HG03520 (cell line): ENCODE data around the gene PFDN2.
A peak's percentile ranks its signal among the peaks of the same experiment; 100 is the strongest.

Experiments used
- ATAC-seq: cut with Tn5 transposase; IDR thresholded peaks from one replicate; pipeline ENCODE4 v1.9.1; 2021; ENCODE audit warnings: mild to moderate bottlenecking, moderate library complexity; ENCODE audit not compliant: unreplicated experiment

PFDN2 gene, protein sequence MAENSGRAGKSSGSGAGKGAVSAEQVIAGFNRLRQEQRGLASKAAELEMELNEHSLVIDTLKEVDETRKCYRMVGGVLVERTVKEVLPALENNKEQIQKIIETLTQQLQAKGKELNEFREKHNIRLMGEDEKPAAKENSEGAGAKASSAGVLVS

DNA sequence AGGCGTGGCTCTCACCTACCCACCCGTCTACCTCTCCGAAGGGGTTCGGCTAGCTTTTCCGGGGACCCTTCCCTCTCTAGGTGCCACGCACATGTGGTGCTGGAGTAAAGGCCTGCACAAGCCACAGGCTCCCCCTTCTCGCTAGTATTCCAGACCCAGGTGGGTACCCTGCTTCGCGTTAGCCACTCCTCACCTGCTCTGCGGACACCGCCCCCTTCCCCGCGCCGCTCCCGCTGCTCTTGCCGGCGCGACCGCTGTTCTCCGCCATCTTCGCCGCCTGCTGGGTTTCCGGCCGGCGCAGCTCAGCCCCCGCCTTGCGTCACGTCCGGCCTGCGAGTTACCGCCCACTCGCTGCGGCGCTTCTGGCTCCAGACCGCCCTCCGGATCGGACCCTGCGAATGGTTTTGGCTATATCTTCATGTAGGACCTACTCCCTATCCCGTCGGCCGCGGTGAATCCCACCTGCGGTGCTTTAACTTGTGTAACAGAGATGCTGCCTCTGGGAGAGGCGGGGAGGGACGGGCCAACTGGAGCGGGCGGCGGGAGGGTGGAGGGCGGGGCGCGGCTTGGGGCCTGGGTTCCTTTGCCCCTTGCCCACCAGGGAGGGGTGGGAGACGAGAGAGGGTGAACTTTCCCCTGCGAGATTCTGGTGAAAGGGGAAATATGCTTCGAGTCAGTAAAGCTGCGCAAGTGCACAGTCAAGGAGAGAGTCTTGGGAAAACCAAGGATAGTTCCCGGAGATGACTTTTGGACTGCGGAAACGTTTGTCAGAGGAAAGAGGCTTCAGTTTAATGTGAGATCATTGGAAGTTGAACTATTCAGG, at the start of gene PFDN2, which contains the start of gene NIT1:
Gene PFDN2 (minus strand): TSS at position 279 of the 823 bp plus-strand sequence. CDS start 11 bp downstream, at position 268.
Gene NIT1 (plus strand): TSS at position 347 of the 823 bp plus-strand sequence. CDS start 72 bp downstream, at position 419.
- peak; percentile 60 for ATAC-seq

DNA sequence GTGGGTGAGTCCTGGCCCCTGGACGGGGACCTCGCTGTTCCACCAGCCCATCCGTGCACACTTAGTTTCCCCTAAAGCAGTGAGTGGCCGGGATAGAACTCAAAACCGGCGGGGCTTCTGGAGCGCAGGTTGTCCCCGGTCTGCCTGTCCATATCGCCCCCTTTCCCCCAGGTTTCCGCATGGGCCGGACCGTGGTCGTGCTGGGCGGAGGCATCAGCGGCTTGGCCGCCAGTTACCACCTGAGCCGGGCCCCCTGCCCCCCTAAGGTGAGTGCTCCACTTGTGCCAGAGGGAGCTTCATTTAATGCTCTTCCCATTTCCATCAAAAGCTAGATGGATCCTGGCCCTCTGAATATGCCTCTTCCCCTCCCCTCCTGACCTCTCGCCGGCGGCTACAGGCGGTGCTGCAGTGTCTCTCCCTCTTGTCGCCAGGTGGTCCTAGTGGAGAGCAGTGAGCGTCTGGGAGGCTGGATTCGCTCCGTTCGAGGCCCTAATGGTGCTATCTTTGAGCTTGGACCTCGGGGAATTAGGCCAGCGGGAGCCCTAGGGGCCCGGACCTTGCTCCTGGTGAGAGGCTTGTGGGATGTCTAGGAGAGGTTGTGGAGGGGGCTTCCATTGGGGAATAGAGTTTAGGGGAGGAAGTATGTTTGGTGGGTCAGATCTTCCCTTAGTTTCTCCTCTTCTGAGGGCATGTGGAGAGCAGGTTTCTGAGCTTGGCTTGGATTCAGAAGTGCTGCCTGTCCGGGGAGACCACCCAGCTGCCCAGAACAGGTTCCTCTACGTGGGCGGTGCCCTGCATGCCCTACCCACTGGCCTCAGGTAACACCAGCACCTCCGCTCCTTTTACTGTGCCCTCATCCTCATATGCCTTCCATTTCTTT, 49.1 kb upstream of the PFDN2 start:
- no peak for ATAC-seq

DNA sequence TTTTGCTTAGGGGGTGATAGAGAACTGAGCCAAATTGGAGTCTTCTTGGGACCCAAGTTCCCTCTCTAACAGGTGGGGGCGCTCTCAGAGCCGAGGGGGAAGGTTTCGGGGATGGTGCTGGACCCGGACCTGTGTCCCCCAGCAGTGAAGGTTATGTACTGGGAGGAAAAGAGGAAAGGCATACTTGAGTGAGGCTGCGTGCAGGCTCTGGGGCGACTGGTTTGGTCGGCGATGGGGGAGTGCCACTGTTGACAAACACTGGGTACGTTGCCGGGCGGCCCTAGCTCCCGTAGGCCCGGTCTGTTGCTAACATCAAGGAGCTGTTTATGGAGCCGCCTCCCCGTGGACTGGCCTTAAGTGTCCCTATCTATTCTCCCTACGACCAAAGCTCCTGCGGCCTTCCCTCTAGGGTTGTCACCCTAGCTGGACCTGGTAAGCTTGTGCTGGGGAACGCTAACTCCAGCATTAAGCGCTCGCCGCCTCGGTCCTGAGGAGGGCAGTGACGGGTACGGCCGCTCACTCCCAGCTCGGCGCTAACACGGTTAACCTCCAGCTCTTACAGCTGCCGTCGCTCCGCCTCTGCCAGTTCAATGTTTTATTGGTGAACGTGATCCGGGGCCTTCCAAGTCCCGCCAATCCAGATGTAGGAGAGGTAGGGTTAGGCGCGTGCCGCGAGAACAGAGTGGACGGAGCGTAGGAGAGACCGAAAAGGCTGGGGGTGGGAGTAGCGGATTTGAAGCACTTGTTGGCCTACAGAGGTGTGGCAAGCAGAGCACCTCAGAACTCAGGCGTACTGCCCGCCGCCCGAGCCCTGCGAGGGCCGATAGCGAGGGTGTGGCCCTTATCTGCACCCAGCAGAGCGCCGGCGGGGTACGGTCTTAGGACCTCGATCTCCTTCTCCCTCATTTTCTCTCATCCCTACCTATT, 48.2 kb upstream of the PFDN2 start, which contains the start of gene PPOX:
Gene PPOX (plus strand): TSS at position 685 of the 927 bp plus-strand sequence. CDS start 422 bp downstream, outside the sequence.
- peak; percentile 87 for ATAC-seq

DNA sequence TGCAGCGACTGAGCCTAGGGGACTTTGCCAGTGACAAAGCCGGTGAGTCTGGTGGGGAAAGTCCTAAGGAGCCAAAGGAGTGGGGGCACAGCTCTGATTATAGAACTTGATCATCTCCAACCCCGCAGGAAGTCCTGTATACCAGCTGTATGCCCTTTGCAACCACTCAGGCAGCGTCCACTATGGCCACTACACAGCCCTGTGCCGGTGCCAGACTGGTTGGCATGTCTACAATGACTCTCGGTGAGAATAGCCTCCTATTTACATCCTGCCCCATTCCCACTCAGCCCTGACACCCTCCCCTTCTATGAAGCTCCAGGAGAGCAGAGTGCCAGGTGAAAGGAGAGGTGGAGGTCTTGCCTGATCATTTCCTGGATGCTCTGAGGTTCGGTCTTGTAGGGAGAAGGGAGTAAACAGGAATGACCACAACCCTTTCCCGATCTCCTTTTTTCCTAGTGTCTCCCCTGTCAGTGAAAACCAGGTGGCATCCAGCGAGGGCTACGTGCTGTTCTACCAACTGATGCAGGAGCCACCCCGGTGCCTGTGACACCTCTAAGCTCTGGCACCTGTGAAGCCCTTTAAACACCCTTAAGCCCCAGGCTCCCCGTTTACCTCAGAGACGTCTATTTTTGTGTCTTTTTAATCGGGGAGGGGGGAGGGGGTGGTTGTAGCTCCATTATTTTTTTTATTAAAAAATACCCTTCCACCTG, 47.2 kb upstream of the PFDN2 start:
- ATAC-seq = no peak

DNA sequence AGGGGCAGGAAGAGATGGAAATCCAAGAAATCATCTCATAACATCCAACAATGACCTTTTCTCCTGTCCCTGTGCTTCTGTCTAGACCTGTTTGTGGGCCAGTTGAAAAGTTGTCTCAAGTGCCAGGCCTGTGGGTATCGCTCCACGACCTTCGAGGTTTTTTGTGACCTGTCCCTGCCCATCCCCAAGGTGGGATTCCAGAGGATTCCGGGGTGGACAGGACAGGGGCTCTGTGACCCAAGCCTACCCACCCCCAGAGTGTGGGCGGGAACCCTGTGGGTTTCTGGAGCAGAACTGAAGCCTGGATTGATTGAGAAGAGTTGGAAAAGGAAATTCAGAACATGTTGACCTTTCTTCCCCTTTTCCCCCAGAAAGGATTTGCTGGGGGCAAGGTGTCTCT, 46.0 kb upstream of the PFDN2 start:
- no peak for ATAC-seq

DNA sequence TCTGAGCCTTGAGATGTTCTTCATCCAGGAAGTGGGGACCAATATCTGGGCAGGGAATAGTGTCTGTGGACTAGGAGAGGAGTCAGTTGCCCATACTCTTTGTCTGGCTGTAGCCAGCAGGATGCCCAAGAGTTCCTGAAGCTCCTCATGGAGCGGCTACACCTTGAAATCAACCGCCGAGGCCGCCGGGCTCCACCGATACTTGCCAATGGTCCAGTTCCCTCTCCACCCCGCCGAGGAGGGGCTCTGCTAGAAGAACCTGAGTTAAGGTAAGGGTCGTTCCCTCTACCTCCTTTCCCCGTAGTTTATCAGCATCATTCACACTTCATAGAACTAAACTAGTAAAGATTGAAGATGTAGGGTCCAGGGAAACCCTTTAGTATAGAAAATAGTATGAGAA, 45.0 kb upstream of the PFDN2 start:
- no peak for ATAC-seq

DNA sequence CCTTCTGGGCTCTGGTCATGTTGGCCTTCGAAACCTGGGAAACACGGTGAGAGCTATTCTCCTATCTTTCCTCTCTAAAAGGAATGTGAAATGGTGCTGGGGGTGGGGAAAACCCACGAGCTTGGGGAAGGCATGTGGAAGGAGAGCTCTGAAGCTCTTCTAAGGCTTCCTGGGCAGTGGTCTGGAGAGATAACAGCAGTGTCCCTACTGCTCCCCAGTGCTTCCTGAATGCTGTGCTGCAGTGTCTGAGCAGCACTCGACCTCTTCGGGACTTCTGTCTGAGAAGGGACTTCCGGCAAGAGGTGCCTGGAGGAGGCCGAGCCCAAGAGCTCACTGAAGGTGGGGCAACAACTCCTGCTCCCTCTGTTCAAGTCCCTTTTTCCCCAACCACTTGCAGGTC, 44.2 kb upstream of the PFDN2 start:
- ATAC-seq = no peak

DNA sequence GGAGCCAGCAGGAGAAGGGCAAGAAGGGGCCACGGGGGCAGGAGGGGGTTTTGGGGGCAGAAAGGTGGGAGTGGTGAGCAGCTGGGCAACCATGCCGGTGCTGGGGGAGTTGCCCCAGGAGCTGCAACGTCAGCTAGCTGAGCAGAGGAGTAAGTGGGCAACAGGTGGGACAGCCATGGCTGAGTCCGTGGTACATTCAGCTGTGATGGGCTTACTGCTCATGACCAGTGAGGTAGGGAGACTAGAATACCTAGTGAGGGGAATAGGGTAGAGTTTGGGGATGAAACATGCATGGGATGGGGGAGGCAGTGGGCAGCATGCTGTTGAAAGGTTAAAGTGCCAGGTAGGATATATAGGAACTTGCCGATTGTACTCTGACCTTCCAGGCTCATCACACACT, 43.8 kb upstream of the PFDN2 start:
- no peak for ATAC-seq

DNA sequence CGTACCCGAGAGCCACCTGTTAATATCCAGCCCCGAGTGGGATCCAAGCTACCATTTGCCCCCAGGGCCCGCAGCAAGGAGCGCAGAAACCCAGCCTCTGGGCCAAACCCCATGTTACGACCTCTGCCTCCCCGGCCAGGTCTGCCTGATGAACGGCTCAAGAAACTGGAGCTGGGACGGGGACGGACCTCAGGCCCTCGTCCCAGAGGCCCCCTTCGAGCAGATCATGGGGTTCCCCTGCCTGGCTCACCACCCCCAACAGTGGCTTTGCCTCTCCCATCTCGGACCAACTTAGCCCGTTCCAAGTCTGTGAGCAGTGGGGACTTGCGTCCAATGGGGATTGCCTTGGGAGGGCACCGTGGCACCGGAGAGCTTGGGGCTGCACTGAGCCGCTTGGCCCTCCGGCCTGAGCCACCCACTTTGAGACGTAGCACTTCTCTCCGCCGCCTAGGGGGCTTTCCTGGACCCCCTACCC, 42.9 kb upstream of the PFDN2 start:
- no peak for ATAC-seq

DNA sequence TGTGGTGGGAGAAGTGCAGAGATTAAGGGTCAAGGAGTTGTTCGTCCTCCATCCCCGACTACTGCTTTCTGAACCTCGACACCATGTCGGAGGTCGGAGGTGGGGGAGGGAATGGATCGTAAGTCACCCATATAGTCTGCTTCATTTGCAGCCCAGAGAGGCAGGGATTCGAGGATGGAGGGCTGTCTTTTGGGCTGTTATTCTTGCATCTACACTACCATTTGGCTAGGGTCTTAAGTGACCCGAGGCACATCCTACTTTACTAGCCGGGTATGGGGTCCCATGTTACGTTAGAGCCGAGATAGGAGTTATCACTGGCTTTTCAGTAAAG, 42.0 kb upstream of the PFDN2 start:
- ATAC-seq = no peak

DNA sequence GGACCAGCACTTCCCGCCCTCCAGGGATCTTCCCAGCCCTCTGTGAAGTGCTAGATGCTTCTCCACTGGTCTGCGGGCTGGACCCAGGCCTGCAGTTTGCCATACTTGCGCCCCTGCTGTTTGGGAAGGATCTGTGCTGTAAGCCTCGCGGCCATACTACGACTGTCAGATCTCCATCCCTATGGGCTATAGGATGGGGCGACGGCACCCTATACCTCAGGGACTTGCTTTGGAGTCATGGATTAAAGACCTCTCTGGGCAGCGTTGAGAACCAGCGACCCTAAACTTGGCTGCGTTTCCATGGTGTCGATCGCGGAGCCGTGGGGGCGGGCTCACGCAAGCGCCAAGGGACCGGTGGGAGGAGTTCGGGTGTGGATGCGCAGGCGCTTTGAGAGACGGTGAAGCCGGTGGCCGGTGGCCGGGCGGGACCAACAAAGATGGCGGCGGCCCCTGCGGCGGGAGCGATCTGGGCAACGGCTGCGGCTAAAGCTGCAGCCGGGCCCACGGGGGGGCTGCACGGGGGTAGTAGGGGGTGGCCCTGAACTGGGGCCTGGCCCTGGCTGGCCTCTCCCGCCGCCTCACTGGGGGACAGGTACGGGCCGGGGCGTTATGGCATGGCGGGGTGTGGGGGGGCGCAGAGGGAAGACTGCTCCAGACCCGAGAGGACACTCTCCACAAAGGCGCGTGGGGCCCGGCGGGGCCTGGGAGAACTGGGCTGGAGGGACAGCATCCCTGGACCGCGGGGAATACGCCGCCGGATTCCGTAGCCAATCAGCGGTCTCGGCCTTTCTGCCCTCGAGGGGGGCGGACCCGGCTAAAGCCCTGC, 41.5 kb upstream of the PFDN2 start, which contains the start of gene USP21:
Gene USP21 (plus strand): TSS at position 414 of the 826 bp plus-strand sequence. CDS start 1,141 bp downstream, outside the sequence.
- ATAC-seq = peak; percentile 72

DNA sequence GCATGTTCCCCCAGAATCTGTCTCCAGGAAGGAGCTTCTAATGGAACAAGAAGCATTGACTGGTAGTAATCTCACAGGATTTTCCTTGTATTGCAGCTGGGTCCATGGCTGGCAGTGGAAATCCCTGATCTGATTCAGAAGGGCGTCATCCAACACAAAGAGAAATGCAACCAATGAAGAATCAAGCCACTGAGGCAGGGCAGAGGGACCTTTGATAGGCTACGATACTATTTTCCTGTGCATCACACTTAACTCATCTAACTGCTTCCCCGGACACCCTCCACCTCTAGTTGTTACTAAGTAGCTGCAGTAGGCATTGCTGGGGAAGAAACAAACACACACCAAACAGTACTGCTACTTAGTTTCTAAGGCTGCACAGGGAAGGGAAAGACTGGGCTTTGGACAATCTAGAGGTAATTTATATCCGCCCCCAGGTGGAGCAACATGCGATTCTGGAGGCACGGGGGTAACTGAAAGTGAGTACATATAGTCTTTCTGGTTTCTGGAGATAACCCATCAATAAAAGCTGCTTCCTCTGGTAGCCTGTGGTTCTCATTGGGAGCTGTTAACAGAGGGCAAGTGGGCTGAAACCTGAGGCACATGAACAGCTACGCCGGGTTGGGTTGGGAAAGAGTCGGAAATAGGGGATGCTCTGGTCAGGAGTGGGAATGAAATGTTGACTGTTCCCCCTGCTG, 40.6 kb upstream of the PFDN2 start:
- no peak for ATAC-seq

DNA sequence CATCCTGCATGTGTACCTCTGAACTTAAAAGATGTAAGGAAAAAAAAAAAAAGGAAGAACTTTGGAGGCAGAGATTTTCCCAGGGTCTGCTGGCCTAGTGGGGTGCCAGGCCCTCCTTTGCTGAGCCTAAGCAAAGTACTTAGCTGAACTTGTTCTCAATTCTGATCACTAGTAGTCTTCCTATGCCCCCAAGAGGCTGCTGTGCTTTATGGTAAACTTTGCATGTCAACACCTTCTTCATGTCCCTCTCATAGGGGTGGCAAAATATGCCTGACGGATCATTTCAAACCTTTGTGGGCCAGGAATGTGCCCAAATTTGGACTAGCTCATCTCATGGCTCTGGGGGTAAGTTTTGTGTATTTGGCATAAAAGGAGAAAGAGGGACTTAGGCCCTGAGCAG, 40.0 kb upstream of the PFDN2 start:
- ATAC-seq = no peak

DNA sequence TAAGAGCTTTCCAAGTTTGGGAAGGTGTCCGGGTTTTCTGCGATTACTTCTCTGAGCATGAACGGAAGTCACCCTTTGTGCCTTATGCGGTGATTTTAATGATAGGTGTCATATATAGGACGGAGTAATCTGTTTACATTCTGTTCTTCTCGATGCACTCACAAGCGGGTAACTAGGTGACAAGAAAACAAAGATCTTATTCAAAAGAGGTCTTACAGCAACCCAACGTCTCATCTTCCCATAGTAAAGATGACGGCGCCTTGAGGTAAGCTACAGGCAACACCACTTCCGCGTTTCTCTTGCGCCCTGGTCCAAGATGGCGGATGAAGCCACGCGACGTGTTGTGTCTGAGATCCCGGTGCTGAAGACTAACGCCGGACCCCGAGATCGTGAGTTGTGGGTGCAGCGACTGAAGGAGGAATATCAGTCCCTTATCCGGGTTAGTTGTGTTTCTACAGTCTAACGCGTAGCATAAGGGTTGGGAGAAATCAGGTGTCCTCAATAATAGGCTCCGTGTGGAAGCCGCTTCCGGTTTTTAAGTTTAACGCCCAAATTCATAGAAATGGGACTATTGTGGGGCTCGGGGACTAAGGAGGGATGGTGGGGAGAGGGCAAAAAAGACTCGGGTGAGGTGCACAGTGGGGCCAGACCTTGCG, 36.0 kb upstream of the PFDN2 start, which contains the start of gene UFC1:
Gene UFC1 (plus strand): TSS at position 297 of the 656 bp plus-strand sequence. CDS start 20 bp downstream, at position 317.
- ATAC-seq = peak; percentile 78

DNA sequence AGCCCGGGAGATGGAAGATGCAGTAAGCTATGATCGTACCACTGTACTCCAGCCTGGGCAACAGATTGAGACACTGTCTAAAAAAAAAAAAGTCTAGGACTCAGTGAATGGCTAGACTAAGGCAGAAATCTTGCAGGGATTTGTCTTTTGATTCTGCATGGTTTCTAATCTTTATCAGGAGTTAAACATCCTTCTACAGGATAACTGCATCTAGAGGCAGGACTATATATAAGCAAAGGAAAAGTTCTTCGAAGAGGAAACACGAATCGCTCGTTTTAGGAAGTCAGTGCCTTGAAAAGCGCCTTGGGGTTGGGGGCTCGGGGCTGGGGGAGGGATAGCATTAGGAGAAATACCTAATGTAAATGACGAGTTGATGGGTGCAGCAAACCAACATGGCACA, 35.3 kb upstream of the PFDN2 start:
- ATAC-seq = no peak

DNA sequence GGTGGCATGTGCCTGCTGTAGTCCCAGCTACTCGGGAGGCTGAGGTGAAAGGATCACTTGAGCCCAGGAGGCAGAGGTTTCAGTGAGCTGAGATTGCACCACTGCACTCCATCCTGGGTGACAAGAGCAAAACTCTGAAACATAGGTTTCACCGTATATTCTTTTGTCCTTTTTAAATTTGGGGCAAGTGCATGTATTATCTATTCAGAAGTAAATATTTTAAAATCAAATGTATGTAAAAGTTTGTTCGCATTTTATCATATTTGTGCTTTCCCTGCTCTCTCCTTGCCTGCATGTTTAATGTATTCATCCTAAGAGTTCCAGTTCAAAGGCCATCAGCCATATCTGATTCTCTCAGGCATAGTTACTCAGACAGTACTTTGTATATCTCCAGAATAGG, 28.0 kb upstream of the PFDN2 start:
- ATAC-seq = no peak

DNA sequence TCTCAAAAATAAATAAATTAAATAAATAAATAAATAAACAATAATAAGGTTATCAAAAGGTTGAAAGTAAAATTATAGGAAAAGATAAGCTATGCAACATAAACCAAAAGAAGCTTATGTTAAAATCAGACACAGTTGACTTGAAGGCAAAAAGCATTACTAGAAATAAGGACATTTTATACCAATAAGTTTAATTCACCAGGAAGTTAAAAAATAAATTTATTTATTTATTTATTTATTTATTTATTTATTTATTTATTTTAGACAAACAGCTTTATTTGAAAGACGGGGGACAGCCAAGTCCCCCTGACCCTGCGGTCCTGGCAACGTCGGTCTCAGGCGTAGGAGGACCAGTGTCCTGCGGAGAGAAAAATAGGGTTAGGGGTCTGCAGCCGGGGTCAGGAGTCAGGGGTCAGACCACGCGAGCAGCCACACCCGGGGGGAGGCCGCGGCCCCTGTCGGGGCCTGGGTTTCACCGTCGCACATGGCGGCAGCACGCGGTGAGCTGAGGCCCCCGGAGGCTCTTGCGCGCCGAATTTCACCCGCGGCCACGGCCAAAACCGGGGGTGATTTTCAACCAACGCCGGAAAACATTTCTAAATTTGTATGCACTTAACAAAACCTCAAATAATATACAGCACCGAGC, 23.0 kb upstream of the PFDN2 start:
- ATAC-seq = no peak
